Common myeloid progenitor, CD34-positive (primary cell): ENCODE measurements around the gene PNPT1.

Source experiments
- CTCF ChIA-PET: fragments of 350-600 bp; sonication (Branson Sonifier 250); formaldehyde crosslinking; loops from one replicate; lab custom pipeline; 2021; ENCODE audit warnings: antibody characterized with exemption; lab: Charles Lee
- POLR2A ChIA-PET: fragments of 350-600 bp; sonication (Branson Sonifier 250); formaldehyde crosslinking; loops from one replicate; lab custom pipeline; 2021; ENCODE audit warnings: antibody characterized with exemption; lab: Charles Lee
- DNase-seq, 3 donors: peaks; one replicate each; pipeline versions ENCODE4 v3.0.0 to v3.0.0-alpha.2; 2013
- H3K27ac ChIP-seq, 2 experiments: 1 replicate in 1 of 2; 2 replicates in 1 of 2; pipeline ENCODE4 v1.7.0; 2013; ENCODE audit warnings: inconsistent platforms in 2 of 2, low read length in 2 of 2, mild to moderate bottlenecking in 2 of 2, low read depth in 1 of 2, moderate library complexity in 1 of 2; ENCODE audit not compliant: severe bottlenecking in 2 of 2, insufficient read depth in 1 of 2, poor library complexity in 1 of 2
- H3K27me3 ChIP-seq, 5 experiments: replicated peaks in 2 of 5; 1 replicate in 3 of 5; 2 replicates in 2 of 5; pipeline versions ENCODE4 v1.6.1 to v1.7.0; 2013; ENCODE audit warnings: low read length in 4 of 5, mild to moderate bottlenecking in 2 of 5, moderate library complexity in 2 of 5, inconsistent platforms in 1 of 5; ENCODE audit not compliant: insufficient read depth in 5 of 5, control insufficient read depth in 4 of 5
- H3K36me3 ChIP-seq, 4 experiments: 1 replicate in 2 of 4; 2 replicates in 2 of 4; pipeline versions ENCODE4 v1.6.1 to v1.7.0; 2013; ENCODE audit warnings: low read length in 3 of 4, control low read depth in 1 of 4, mild to moderate bottlenecking in 1 of 4; ENCODE audit not compliant: control insufficient read depth in 4 of 4, insufficient read depth in 4 of 4
- H3K4me1 ChIP-seq, 4 experiments: 1 replicate in 3 of 4; 2 replicates in 1 of 4; pipeline versions ENCODE4 v1.6.1 to v1.7.1; 2013; ENCODE audit warnings: low read length in 3 of 4, mild to moderate bottlenecking in 3 of 4, control low read depth in 1 of 4, inconsistent platforms in 1 of 4, moderate library complexity in 1 of 4; ENCODE audit not compliant: control insufficient read depth in 4 of 4, insufficient read depth in 4 of 4; ENCODE audit errors: control extremely low read depth in 1 of 4
- H3K4me3 ChIP-seq, 7 experiments: 1 replicate in 4 of 7; 2 replicates in 3 of 7; pipeline versions ENCODE4 v1.5.1 to v1.7.0; 2013; ENCODE audit warnings: mild to moderate bottlenecking in 7 of 7, low read length in 6 of 7, moderate library complexity in 6 of 7, inconsistent platforms in 2 of 7, low read depth in 2 of 7, control low read depth in 1 of 7; ENCODE audit not compliant: insufficient read depth in 4 of 7, control insufficient read depth in 1 of 7; ENCODE audit errors: extremely low read depth in 1 of 7
- H3K9me3 ChIP-seq, 5 experiments: 1 replicate in 4 of 5; 2 replicates in 1 of 5; pipeline versions ENCODE4 v1.6.1 to v1.7.1; 2013; ENCODE audit warnings: low read length in 4 of 5, mild to moderate bottlenecking in 2 of 5, inconsistent platforms in 1 of 5, low read depth in 1 of 5, moderate library complexity in 1 of 5; ENCODE audit not compliant: control insufficient read depth in 4 of 5, insufficient read depth in 2 of 5; ENCODE audit errors: control extremely low read depth in 1 of 5
- WGBS: methylation state at CpG from one replicate; pipeline ENCODE4 v1.1.5; 2013; ENCODE audit not compliant: insufficient coverage; 5-methylcytosine and 5-hydroxymethylcytosine counted together

PNPT1 gene

GRCh38 chr2:55729136-55729685 is 35.6 kb upstream of the PNPT1 start:
- H3K27me3 ChIP-seq, result no peaks in the 10 kb centered on the region
- WGBS, result 60% methylated on average over 1 of the region's 1 CpG
- CTCF ChIA-PET, result no interaction called here
- no peak overlapping the region for H3K27ac ChIP-seq
- H3K9me3 ChIP-seq, result no peaks in the 10 kb centered on the region
- POLR2A ChIA-PET, result no interaction called here
- no peak overlapping the region for H3K4me3 ChIP-seq
- no peaks in the 10 kb centered on the region for H3K36me3 ChIP-seq
- no peak for DNase-seq
- H3K4me1 ChIP-seq, result no peaks in the 10 kb centered on the region

GRCh38 chr2:55721596-55722215 is 28.1 kb upstream of the PNPT1 start:
- Histone ChIP-seq H3K36me3 (no peaks in the 10 kb centered on the region), H3K9me3 (no peaks in the 10 kb centered on the region), H3K4me3 (no peak overlapping the region), H3K4me1 (no peaks in the 10 kb centered on the region), H3K27me3 (no peaks in the 10 kb centered on the region), H3K27ac (no peak overlapping the region)
- CTCF ChIA-PET, result interaction anchor here (1.0 kb wide), 1 partner anchor 243 kb away, joined by 3 read pairs; no protein-coding TSS in a partner anchor
- WGBS, result 88% methylated on average over 2 of the region's 5 CpGs
- POLR2A ChIA-PET, result no interaction called here
- no peak for DNase-seq

- no peak for DNase-seq
- no peaks in the 10 kb centered on the region for H3K9me3 ChIP-seq
- H3K4me1 ChIP-seq, result no peaks in the 10 kb centered on the region
- no peak overlapping the region for H3K27ac ChIP-seq
- whole genome bisulfite sequencing, result 97% methylated on average over 5 of the region's 11 CpGs
- H3K27me3 ChIP-seq, result peaks cover 0 to 3% (median 0%) of the 10 kb centered on the region in 5 experiments
- H3K4me3 ChIP-seq, result no peak overlapping the region
- no peaks in the 10 kb centered on the region for H3K36me3 ChIP-seq
- ChIA-PET CTCF (interaction anchor here (1.0 to 3.0 kb wide), 2 partner anchors 10 to 12 kb away, joined by 3 to 11 read pairs; no protein-coding TSS in a partner anchor), POLR2A (no interaction called here)
These were observed 26.8 kb upstream of the PNPT1 start for GRCh38 chr2:55720417-55720816.

- no CpG with 5 or more reads among the region's 1 CpG for WGBS
- Histone ChIP-seq H3K4me3 (no peak overlapping the region), H3K9me3 (no peaks in the 10 kb centered on the region), H3K36me3 (no peaks in the 10 kb centered on the region), H3K27me3 (peaks cover 0 to 3% (median 0%) of the 10 kb centered on the region in 5 experiments), H3K4me1 (no peaks in the 10 kb centered on the region), H3K27ac (no peak overlapping the region)
- no peak for DNase-seq
- POLR2A ChIA-PET, result no interaction called here
- CTCF ChIA-PET, result interaction anchor here (1.0 to 3.0 kb wide), 2 partner anchors 10 to 13 kb away, joined by 3 to 11 read pairs; no protein-coding TSS in a partner anchor
These were observed 26.2 kb upstream of the PNPT1 start for GRCh38 chr2:55719852-55720251.

- Histone ChIP-seq H3K4me1 (no peaks in the 10 kb centered on the region), H3K4me3 (no peak overlapping the region), H3K36me3 (no peaks in the 10 kb centered on the region), H3K27ac (no peak overlapping the region), H3K9me3 (no peaks in the 10 kb centered on the region), H3K27me3 (peaks cover 0 to 3% (median 0%) of the 10 kb centered on the region in 5 experiments)
- CTCF ChIA-PET, result interaction anchor here (0.6 to 3.0 kb wide), 6 partner anchors 14 to 1929 kb away, joined by 3 to 14 read pairs (median 4); no protein-coding TSS in a partner anchor
- POLR2A ChIA-PET, result no interaction called here
- peak; percentile 51 to 75 (median 69) for DNase-seq
- 68% methylated on average over 5 of the region's 11 CpGs for WGBS
These were observed 24.7 kb upstream of the PNPT1 start for GRCh38 chr2:55718165-55719008.

- CTCF ChIA-PET, result interaction anchor here (1.0 kb wide), 1 partner anchor 245 kb away, joined by 3 read pairs; no protein-coding TSS in a partner anchor
- no peak for DNase-seq
- H3K9me3 ChIP-seq, result no peaks in the 10 kb centered on the region
- no peak overlapping the region for H3K27ac ChIP-seq
- no peaks in the 10 kb centered on the region for H3K4me1 ChIP-seq
- H3K4me3 ChIP-seq, result no peak overlapping the region
- peaks cover 0 to 3% (median 0%) of the 10 kb centered on the region in 5 experiments for H3K27me3 ChIP-seq
- H3K36me3 ChIP-seq, result no peaks in the 10 kb centered on the region
- POLR2A ChIA-PET, result no interaction called here
- 100% methylated on average over 2 of the region's 4 CpGs for WGBS
These were observed 22.0 kb upstream of the PNPT1 start for GRCh38 chr2:55715626-55716025.
